Right lobe of liver (tissue), 6 donors: ENCODE measurements around the gene ZMAT5. TPM values are rescaled to one million over a fixed set of nuclear protein-coding genes. Genes with fewer than 3 reads are reported as not detected.

Source experiments
- ATAC-seq, 4 donors: fragments of 200-7000 bp; cut with Tn5 transposase; one replicate each; pipeline ENCODE4 v1.9.1; 2020; ENCODE audit warnings: mild to moderate bottlenecking in 4 of 4, moderate library complexity in 4 of 4
- DNase-seq, 3 donors: peaks; one replicate each; pipeline ENCODE4 v3.0.0-alpha.2; 2020
- H3K27ac ChIP-seq, 3 donors: fragments of 200-600 bp; one replicate each; pipeline ENCODE4 v1.8.0; 2022
- H3K27me3 ChIP-seq, 2 donors: fragments of 200-600 bp; one replicate each; pipeline ENCODE4 v1.8.0; 2022
- H3K36me3 ChIP-seq, 4 donors: fragments of 200-600 bp; sonication (generic) in 1 of 4; one replicate each; pipeline versions ENCODE4 v1.5.1 to v1.8.0; 2017 to 2022; ENCODE audit warnings: control low read depth in 1 of 4
- H3K4me1 ChIP-seq, 4 donors: fragments of 200-600 bp; sonication (generic) in 1 of 4; one replicate each; pipeline versions ENCODE4 v1.5.1 to v1.8.0; 2017 to 2022; ENCODE audit warnings: control low read depth in 1 of 4
- H3K4me3 ChIP-seq, 3 donors: fragments of 200-600 bp; one replicate each; pipeline ENCODE4 v1.8.0; 2022
- H3K9me3 ChIP-seq, 4 donors: fragments of 200-600 bp; sonication (generic) in 1 of 4; one replicate each; pipeline versions ENCODE4 v1.5.1 to v1.8.0; 2017 to 2022; ENCODE audit warnings: control low read depth in 1 of 4
- POLR2A ChIP-seq: fragments of 450-650 bp; IDR thresholded peaks from one replicate; pipeline ENCODE4 v1.6.1; 2017; ENCODE audit warnings: antibody characterized with exemption, mild to moderate bottlenecking
- WGBS: methylation state at CpG from one replicate; pipeline ENCODE4 v1.1.6; 2018; ENCODE audit warnings: low coverage, low lambda C conversion rate; ENCODE audit not compliant: insufficient coverage; ENCODE audit errors: missing lambda C conversion rate; 5-methylcytosine and 5-hydroxymethylcytosine counted together
- intact Hi-C, 2 donors: fragments of 100-400 bp; cut with DNase I; formaldehyde crosslinking; loops; one replicate each; pipeline versions ENCODE4 v1.11.2 to v1.14.1; 2022
- small RNA-seq, 2 experiments: library from RNA; depleted of rRNA; stranded (forward); fragments of <200 nt; gene quantifications; one replicate each; pipeline ENCODE3, GENCODE V24; 2016
- total RNA-seq, 6 experiments: library from RNA; depleted of rRNA in 2 of 6; stranded (reverse); fragments of >200 nt in 2 of 6; fragmentation: NEBNext Ultra II Directional in 3 of 6; extraction: Animal tissue kit (Norgen Biotek cat#: 25700) in 3 of 6; gene quantifications; one replicate each; pipeline versions ENCODE4 v1.1.0 to v1.2.4, GENCODE V29; 2016 to 2023
- TF ChIP-seq, protein P1 (sequence below), 4 donors: fragments of 200-600 bp in 3 of 4; fragments of 450-650 bp in 1 of 4; IDR thresholded peaks; one replicate each; pipeline versions ENCODE4 v1.5.1 to v1.8.0; 2016 to 2022; ENCODE audit warnings: antibody characterized with exemption in 4 of 4, mild to moderate bottlenecking in 2 of 4
- donor health status: DM: no; HTN: yes; CAD: no.
- donor health status: DM: no; HTN: no; CAD: no.
- donor health status: DM: no; HTN: no; CAD: no.
- donor health status: DM: no; HTN: yes; CAD: no.
- donor health status: DM: no; HTN: yes; CAD: no.

Gene ZMAT5
- total RNA-seq, 6 experiments from 2014 or later: 8.9 to 20.5 (median 13.7) TPM

GRCh38 chr22:29683536-29683935 is 83.3 kb downstream of the ZMAT5 start:
- Histone ChIP-seq H3K9me3 (no peaks in the 10 kb centered on the region), H3K27ac (no peak overlapping the region), H3K36me3 (peaks cover 0 to 44% (median 11%) of the 10 kb centered on the region in 4 donors), H3K27me3 (no peaks in the 10 kb centered on the region), H3K4me3 (no peak overlapping the region), H3K4me1 (no peaks in the 10 kb centered on the region)
- DNase-seq (no peak), ATAC-seq (no peak)
- intact Hi-C loops: no loop called here
- TF ChIP-seq, protein P1, sequence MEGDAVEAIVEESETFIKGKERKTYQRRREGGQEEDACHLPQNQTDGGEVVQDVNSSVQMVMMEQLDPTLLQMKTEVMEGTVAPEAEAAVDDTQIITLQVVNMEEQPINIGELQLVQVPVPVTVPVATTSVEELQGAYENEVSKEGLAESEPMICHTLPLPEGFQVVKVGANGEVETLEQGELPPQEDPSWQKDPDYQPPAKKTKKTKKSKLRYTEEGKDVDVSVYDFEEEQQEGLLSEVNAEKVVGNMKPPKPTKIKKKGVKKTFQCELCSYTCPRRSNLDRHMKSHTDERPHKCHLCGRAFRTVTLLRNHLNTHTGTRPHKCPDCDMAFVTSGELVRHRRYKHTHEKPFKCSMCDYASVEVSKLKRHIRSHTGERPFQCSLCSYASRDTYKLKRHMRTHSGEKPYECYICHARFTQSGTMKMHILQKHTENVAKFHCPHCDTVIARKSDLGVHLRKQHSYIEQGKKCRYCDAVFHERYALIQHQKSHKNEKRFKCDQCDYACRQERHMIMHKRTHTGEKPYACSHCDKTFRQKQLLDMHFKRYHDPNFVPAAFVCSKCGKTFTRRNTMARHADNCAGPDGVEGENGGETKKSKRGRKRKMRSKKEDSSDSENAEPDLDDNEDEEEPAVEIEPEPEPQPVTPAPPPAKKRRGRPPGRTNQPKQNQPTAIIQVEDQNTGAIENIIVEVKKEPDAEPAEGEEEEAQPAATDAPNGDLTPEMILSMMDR (IDR thresholded peaks at IDR 0.05): no peak
- TF ChIP-seq POLR2A: no peak
- WGBS: 95% methylated on average over 4 of the region's 4 CpGs

Small RNA genes lying within 50 kb of the gene (small RNA-seq; reads per million reads assigned to genes)
- gene AC004882.2: 0 reads per million in 2 experiments
- 0 reads per million in 2 experiments for gene RF00019

Other genes with a start within 250 kb of the ZMAT5 start
- 10 to 100 TPM; 11.9 to 17.4 (median 14.1) TPM for gene THOC5, start 213.2 kb downstream of the ZMAT5 start, total RNA-seq
- gene NIPSNAP1, start 185.9 kb downstream of the ZMAT5 start, total RNA-seq: 100 to 1,000 TPM in 5 of 6 experiments, 10 to 100 TPM in 1; 94.5 to 149 (median 141) TPM
- gene NF2, start 163.4 kb downstream of the ZMAT5 start, total RNA-seq: 10 to 100 TPM in 5 of 6 experiments, 1 to 10 TPM in 1; 9.6 to 24.8 (median 14.0) TPM
- gene CABP7, start 47.0 kb downstream of the ZMAT5 start, total RNA-seq: not detected
- gene UQCR10, start 362 bp upstream of the ZMAT5 start, total RNA-seq: 10 to 100 TPM; 57.4 to 71.6 (median 64.0) TPM
- gene ASCC2, start 71.3 kb upstream of the ZMAT5 start, total RNA-seq: 10 to 100 TPM; 41.2 to 56.1 (median 47.4) TPM
- gene MTMR3, start 116.2 kb upstream of the ZMAT5 start, total RNA-seq: 10 to 100 TPM; 14.5 to 19.2 (median 18.2) TPM